Stomach (tissue), 9 donors: ENCODE results near the gene WBP2NL. TPM values are rescaled to one million over a fixed set of nuclear protein-coding genes. Genes with fewer than 3 reads are reported as not detected.

Source experiments
- DNase-seq, 2 donors: peaks; one replicate each; pipeline versions ENCODE4 v3.0.0 to v3.0.0-alpha.2; 2013 to 2019
- H3K27ac ChIP-seq, 5 donors: fragments of 200-600 bp in 4 of 5; sonication (generic) in 4 of 5; one replicate each; pipeline ENCODE4 v1.5.1; 2013 to 2019; ENCODE audit warnings: mild to moderate bottlenecking in 1 of 5, moderate library complexity in 1 of 5
- H3K27me3 ChIP-seq, 3 donors: fragments of 200-600 bp; sonication (generic); one replicate each; pipeline ENCODE4 v1.5.1; 2017 to 2019; ENCODE audit warnings: mixed run types in 1 of 3
- H3K36me3 ChIP-seq, 4 donors: fragments of 200-600 bp; sonication (generic); 1 replicate in 3 of 4; 2 replicates in 1 of 4; pipeline ENCODE4 v1.5.1; 2016 to 2019
- H3K4me1 ChIP-seq, 4 donors: fragments of 200-600 bp; sonication (generic); one replicate each; pipeline ENCODE4 v1.5.1; 2016 to 2019
- H3K4me3 ChIP-seq, 4 donors: fragments of 200-600 bp; sonication (generic) in 3 of 4; one replicate each; pipeline ENCODE4 v1.5.1; 2016 to 2019; ENCODE audit warnings: mild to moderate bottlenecking in 1 of 4
- H3K9me3 ChIP-seq, 4 donors: fragments of 200-600 bp; sonication (generic); one replicate each; pipeline ENCODE4 v1.5.1; 2016 to 2019
- CTCF ChIP-seq, 7 experiments: fragments of 450-650 bp in 4 of 7; fragments of 200-600 bp in 3 of 7; sonication (generic) in 3 of 7; IDR thresholded peaks; one replicate each; pipeline ENCODE4 v1.5.1; 2016 to 2019; ENCODE audit warnings: antibody characterized with exemption in 7 of 7, control low read depth in 2 of 7, mild to moderate bottlenecking in 1 of 7
- EP300 ChIP-seq: sonication (generic); formaldehyde crosslinking; IDR thresholded peaks from one replicate; pipeline ENCODE4 v1.6.1; 2017; ENCODE audit warnings: antibody characterized with exemption
- POLR2A ChIP-seq, 4 donors: fragments of 450-650 bp; IDR thresholded peaks; one replicate each; pipeline ENCODE4 v1.6.1; 2016; ENCODE audit warnings: antibody characterized with exemption in 4 of 4, control low read depth in 2 of 4, mild to moderate bottlenecking in 1 of 4, moderate library complexity in 1 of 4
- POLR2AphosphoS5 ChIP-seq, 3 donors: sonication (generic); formaldehyde crosslinking; IDR thresholded peaks; one replicate each; pipeline ENCODE4 v1.6.1; 2016; ENCODE audit warnings: antibody characterized with exemption in 3 of 3
- WGBS, 5 donors: extraction: QIAGEN DNeasy Blood & Tissue Kit in 3 of 5; methylation state at CpG; one replicate each; pipeline versions ENCODE4 v1.1.5 to v1.1.7; 2013 to 2018; 5-methylcytosine and 5-hydroxymethylcytosine counted together
- intact Hi-C: fragments of 100-400 bp; cut with DNase I; formaldehyde crosslinking; loops from one replicate; pipeline ENCODE4 v1.15.1; 2023; ENCODE audit warnings: low total_unique reads
- polyA plus RNA-seq, 3 donors: library from polyadenylated mRNA; stranded (reverse); fragments of 200-250 nt; gene quantifications; one replicate each; pipeline ENCODE4 v1.2.3, GENCODE V29; 2013
- total RNA-seq, 5 donors: library from RNA; depleted of rRNA; stranded (reverse); fragments of >200 nt; gene quantifications; one replicate each; pipeline versions ENCODE4 v1.1.0 to v1.2.3, GENCODE V29; 2014 to 2016
- donor health status: healthy with polysubstance abuse.
- donor health status: Bipolar disorder and iron deficiency.
- donor health status: healthy.

WBP2NL gene
- total and polyA plus RNA-seq, 8 donors = 1.2 to 4.8 (median 1.2) TPM; not detected in 3

DNA sequence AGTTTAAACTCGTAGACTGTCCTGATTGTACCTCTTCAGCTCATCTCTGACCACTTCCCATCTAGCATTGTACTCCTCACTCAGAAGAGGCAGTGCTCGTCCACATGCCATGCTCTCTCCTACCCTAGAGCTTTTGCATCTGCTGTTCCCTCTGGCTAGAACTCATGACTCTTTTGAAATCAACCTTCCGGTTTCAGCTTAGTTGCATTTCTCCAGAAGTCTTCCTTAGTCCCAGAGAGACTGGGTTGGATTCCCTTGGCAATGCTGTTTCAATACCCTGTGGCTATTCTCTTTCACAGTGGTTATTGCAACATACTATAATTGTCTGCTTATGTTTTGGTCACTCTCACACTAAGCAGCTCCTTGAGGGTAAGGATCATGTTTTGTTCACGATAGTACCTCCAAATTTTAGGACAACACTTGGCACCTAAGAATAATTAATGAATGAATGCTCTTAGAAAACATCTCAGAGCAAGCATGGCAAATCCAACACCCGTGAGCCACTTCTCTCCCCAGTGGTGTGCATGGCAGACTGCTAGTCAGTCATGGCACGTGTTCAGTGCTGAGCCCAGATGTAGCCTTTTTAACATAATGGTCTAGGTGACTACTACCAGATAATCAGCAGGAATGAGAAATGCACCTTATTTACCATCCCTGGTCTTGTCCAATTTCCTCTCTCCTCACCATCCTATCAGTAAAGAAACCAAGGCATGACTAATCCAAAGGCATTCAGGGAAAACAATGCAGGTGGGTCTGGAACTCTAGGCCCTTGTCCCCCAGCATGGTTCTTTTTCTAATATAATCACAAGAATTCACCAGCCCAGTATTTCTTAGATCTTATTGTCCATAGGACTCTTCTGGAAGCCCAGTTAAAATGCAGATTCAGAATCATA lies 14.8 kb upstream of the WBP2NL start:
- Histone ChIP-seq H3K36me3 (no peaks in the 10 kb centered on the region), H3K27ac (no peak overlapping the region), H3K4me1 (no peaks in the 10 kb centered on the region), H3K4me3 (no peak overlapping the region), H3K9me3 (no peaks in the 10 kb centered on the region), H3K27me3 (peaks cover 0 to 5% (median 0%) of the 10 kb centered on the region in 3 donors)
- TF ChIP-seq POLR2A (IDR thresholded peaks at IDR 0.05) (no peak), EP300 (no peak), POLR2AphosphoS5 (IDR thresholded peaks at IDR 0.05) (no peak), CTCF (IDR thresholded peaks at IDR 0.05) (no peak)
- intact Hi-C loops = no loop called here
- WGBS, 5 donors = 75 to 84% (median 80%) methylated on average over 6 of the region's 6 CpGs
- no peak for DNase-seq

GRCh38 chr22:41987276-41987675 lies 11.3 kb upstream of the WBP2NL start:
- Histone ChIP-seq H3K27me3 (no peaks in the 10 kb centered on the region), H3K4me1 (no peaks in the 10 kb centered on the region), H3K27ac (no peak overlapping the region), H3K36me3 (no peaks in the 10 kb centered on the region), H3K9me3 (no peaks in the 10 kb centered on the region), H3K4me3 (no peak overlapping the region)
- intact Hi-C loops = no loop called here
- no peak for DNase-seq
- TF ChIP-seq CTCF (IDR thresholded peaks at IDR 0.05) = no peak
- 91 to 98% (median 93%) methylated on average over 5 of the region's 5 CpGs for WGBS, 5 donors

GRCh38 chr22:41989246-41989645 lies 9.3 kb upstream of the WBP2NL start:
- Histone ChIP-seq H3K27ac (no peak overlapping the region), H3K36me3 (no peaks in the 10 kb centered on the region), H3K4me3 (no peak overlapping the region), H3K4me1 (no peaks in the 10 kb centered on the region), H3K9me3 (no peaks in the 10 kb centered on the region), H3K27me3 (no peaks in the 10 kb centered on the region)
- whole genome bisulfite sequencing, 5 donors = 71 to 91% (median 75%) methylated on average over 4 of the region's 4 CpGs
- intact Hi-C loops = no loop called here
- TF ChIP-seq POLR2AphosphoS5 (IDR thresholded peaks at IDR 0.05) (no peak), EP300 (no peak), POLR2A (IDR thresholded peaks at IDR 0.05) (no peak), CTCF (IDR thresholded peaks at IDR 0.05) (no peak)
- no peak for DNase-seq

- TF ChIP-seq CTCF (IDR thresholded peaks at IDR 0.05) (no peak), EP300 (no peak), POLR2AphosphoS5 (IDR thresholded peaks at IDR 0.05) (no peak), POLR2A (IDR thresholded peaks at IDR 0.05) (no peak)
- H3K4me1 ChIP-seq = no peaks in the 10 kb centered on the region
- H3K9me3 ChIP-seq = no peaks in the 10 kb centered on the region
- H3K4me3 ChIP-seq = no peak overlapping the region
- 91 to 96% (median 92%) methylated on average over 7 of the region's 7 CpGs for whole genome bisulfite sequencing, 5 donors
- no peaks in the 10 kb centered on the region for H3K27me3 ChIP-seq
- DNase-seq = no peak
- H3K27ac ChIP-seq = no peak overlapping the region
- H3K36me3 ChIP-seq = no peaks in the 10 kb centered on the region
- intact Hi-C loops = no loop called here
These were observed 7.5 kb upstream of the WBP2NL start for GRCh38 chr22:41991111-41991510.
